Tibial nerve (tissue), 3 donors: ENCODE results near the gene GLRX5.

ENCODE experiments used
- POLR2A ChIP-seq, 2 donors: fragments of 450-650 bp; IDR thresholded peaks; one replicate each; pipeline ENCODE4 v1.6.1; 2017; ENCODE audit warnings: antibody characterized with exemption in 2 of 2, mild to moderate bottlenecking in 2 of 2, moderate library complexity in 2 of 2
- TF ChIP-seq, protein P1 (sequence below), 5 experiments: fragments of 200-600 bp in 3 of 5; fragments of 450-650 bp in 2 of 5; sonication (generic) in 3 of 5; IDR thresholded peaks; one replicate each; pipeline ENCODE4 v1.5.1; 2016 to 2019; ENCODE audit warnings: antibody characterized with exemption in 5 of 5, mild to moderate bottlenecking in 3 of 5, moderate library complexity in 2 of 5

DNA sequence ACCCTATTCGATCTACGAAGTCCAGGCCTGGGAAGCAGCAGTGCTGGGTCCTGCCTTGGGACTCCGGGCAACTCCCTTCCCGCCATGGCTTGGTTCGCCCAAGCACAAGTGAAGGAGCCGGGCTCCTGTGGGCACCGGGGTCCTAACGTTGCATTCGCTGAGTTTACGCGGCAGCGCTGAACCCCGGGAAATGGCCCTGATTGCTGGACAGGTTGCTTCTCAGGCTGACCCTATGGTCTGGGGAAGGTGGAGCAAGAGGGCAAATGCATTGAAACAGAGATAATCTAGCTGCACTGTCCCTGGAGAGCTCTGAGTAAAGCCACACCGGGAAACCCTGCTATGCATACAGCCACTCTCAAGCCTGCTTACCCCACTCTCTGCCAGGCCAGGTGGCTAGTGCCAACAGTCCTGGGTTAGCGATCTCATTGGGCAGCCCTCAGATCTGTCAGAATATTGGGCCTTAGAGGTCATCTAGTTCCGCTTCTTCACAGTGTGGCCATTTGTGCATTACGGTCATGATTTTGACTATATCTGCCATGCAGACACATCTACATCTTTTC lies 29.7 kb upstream of the GLRX5 start:
- TF ChIP-seq, protein P1, sequence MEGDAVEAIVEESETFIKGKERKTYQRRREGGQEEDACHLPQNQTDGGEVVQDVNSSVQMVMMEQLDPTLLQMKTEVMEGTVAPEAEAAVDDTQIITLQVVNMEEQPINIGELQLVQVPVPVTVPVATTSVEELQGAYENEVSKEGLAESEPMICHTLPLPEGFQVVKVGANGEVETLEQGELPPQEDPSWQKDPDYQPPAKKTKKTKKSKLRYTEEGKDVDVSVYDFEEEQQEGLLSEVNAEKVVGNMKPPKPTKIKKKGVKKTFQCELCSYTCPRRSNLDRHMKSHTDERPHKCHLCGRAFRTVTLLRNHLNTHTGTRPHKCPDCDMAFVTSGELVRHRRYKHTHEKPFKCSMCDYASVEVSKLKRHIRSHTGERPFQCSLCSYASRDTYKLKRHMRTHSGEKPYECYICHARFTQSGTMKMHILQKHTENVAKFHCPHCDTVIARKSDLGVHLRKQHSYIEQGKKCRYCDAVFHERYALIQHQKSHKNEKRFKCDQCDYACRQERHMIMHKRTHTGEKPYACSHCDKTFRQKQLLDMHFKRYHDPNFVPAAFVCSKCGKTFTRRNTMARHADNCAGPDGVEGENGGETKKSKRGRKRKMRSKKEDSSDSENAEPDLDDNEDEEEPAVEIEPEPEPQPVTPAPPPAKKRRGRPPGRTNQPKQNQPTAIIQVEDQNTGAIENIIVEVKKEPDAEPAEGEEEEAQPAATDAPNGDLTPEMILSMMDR (IDR thresholded peaks at IDR 0.05), result no peak
- no peak for TF ChIP-seq POLR2A (IDR thresholded peaks at IDR 0.05)
